Measurements from ENCODE around the gene UBL7.

The UBL7 gene

GRCh38 chr15:74438206-74438605, 22.8 kb downstream of the UBL7 start:
- DNase-seq, result no peak

GRCh38 chr15:74434263-74435136, 26.5 kb downstream of the UBL7 start:
- peak; percentile 60 for DNase-seq

- DNase-seq, result peak; percentile 91
These were observed 27.2 kb downstream of the UBL7 start, which contains the start of gene SEMA7A for GRCh38 chr15:74433592-74434262. SEMA7A (minus strand) TSS chr15:74433958; CDS start chr15:74433918, 40 bp downstream.

- DNase-seq, result no peak
These were observed 27.9 kb downstream of the UBL7 start for GRCh38 chr15:74432968-74433591.

GRCh38 chr15:74432271-74432967, 28.5 kb downstream of the UBL7 start:
- DNase-seq, result peak; percentile 41

GRCh38 chr15:74431645-74432044, 29.3 kb downstream of the UBL7 start:
- DNase-seq, result no peak

- DNase-seq, result no peak
These were observed 29.8 kb downstream of the UBL7 start for GRCh38 chr15:74431116-74431515.

GRCh38 chr15:74430510-74430951, 30.4 kb downstream of the UBL7 start:
- DNase-seq, result no peak

GRCh38 chr15:74429781-74430400, 31.1 kb downstream of the UBL7 start:
- no peak for DNase-seq

GRCh38 chr15:74428970-74429780, 31.8 kb downstream of the UBL7 start:
- DNase-seq, result no peak

- peak; percentile 41 for DNase-seq
These were observed 32.5 kb downstream of the UBL7 start for GRCh38 chr15:74428442-74428787.

GRCh38 chr15:74427607-74428441, 33.1 kb downstream of the UBL7 start:
- peak; percentile 90 for DNase-seq

GRCh38 chr15:74426404-74427281, 34.3 kb downstream of the UBL7 start:
- DNase-seq, result peak; percentile 39

GRCh38 chr15:74425630-74426029, 35.3 kb downstream of the UBL7 start:
- DNase-seq, result no peak

GRCh38 chr15:74424901-74425528, 35.9 kb downstream of the UBL7 start:
- DNase-seq, result no peak

- no peak for DNase-seq
These were observed 37.3 kb downstream of the UBL7 start for GRCh38 chr15:74423431-74424257.

- no peak for DNase-seq
These were observed 38.1 kb downstream of the UBL7 start for GRCh38 chr15:74422652-74423430.
